HepG2 (cell line): ENCODE data around the gene MDM4. TPM values are rescaled to one million over a fixed set of nuclear protein-coding genes. Genes with fewer than 3 reads are reported as not detected.

Experiments used
- ARHGAP35 ChIP-seq: sonication (generic); formaldehyde crosslinking; IDR thresholded peaks from 2 replicates; pipeline ENCODE4 v1.9.0; 2022; ENCODE audit warnings: mild to moderate bottlenecking, inconsistent platforms, moderate library complexity, missing genetic modification reagents, borderline replicate concordance
- CEBPG ChIP-seq: IDR thresholded peaks from 2 replicates; pipeline ENCODE4 v1.6.1; 2016
- DRAP1 ChIP-seq: IDR thresholded peaks from 2 replicates; pipeline ENCODE4 v1.6.1; 2016; ENCODE audit warnings: missing genetic modification reagents, missing compliant biosample characterization
- EP300 ChIP-seq, 3 experiments: sonication (generic) in 1 of 3; formaldehyde crosslinking in 1 of 3; IDR thresholded peaks; 2 replicates each; pipeline versions ENCODE4 v1.5.1 to v1.6.1; 2011 to 2020; ENCODE audit warnings: low read depth in 2 of 3, low read length in 2 of 3, borderline replicate concordance in 1 of 3, improper control_type of control experiment in 1 of 3, mild to moderate bottlenecking in 1 of 3, missing genetic modification reagents in 1 of 3, moderate library complexity in 1 of 3
- FOSL2 ChIP-seq: sonication (generic); formaldehyde crosslinking; IDR thresholded peaks from 2 replicates; pipeline ENCODE4 v1.4.0; 2020; ENCODE audit warnings: missing genetic modification reagents
- FOXA1 ChIP-seq, 2 experiments: fragments of 450-650 bp in 1 of 2; sonication (generic) in 1 of 2; formaldehyde crosslinking in 1 of 2; IDR thresholded peaks; 2 replicates each; pipeline versions ENCODE4 v1.4.0 to v1.6.1; 2016 to 2020; ENCODE audit warnings: missing genetic modification reagents in 1 of 2
- FOXP4 ChIP-seq: sonication (generic); formaldehyde crosslinking; IDR thresholded peaks from 2 replicates; pipeline ENCODE4 v1.4.0; 2020; ENCODE audit warnings: missing genetic modification reagents
- HDAC1 ChIP-seq: sonication (generic); formaldehyde crosslinking; IDR thresholded peaks from 2 replicates; pipeline ENCODE4 v1.5.1; 2020; ENCODE audit warnings: mild to moderate bottlenecking, missing genetic modification reagents
- HMG20A ChIP-seq: IDR thresholded peaks from 2 replicates; pipeline ENCODE4 v1.6.1; 2016; ENCODE audit warnings: borderline replicate concordance
- HNF1A ChIP-seq, 2 experiments: sonication (generic) in 1 of 2; formaldehyde crosslinking in 1 of 2; IDR thresholded peaks; 2 replicates each; pipeline versions ENCODE4 v1.4.0 to v1.6.1; 2016 to 2020; ENCODE audit warnings: borderline replicate concordance in 1 of 2, low read depth in 1 of 2, mild to moderate bottlenecking in 1 of 2, missing genetic modification reagents in 1 of 2
- PATZ1 ChIP-seq: sonication (generic); formaldehyde crosslinking; IDR thresholded peaks from 2 replicates; pipeline ENCODE4 v1.4.0; 2020; ENCODE audit warnings: missing genetic modification reagents
- PHF20 ChIP-seq: sonication (generic); formaldehyde crosslinking; IDR thresholded peaks from 2 replicates; pipeline ENCODE4 v1.5.0; 2020; ENCODE audit warnings: mild to moderate bottlenecking, missing genetic modification reagents
- POLR2G ChIP-seq: fragments of 200-400 bp; formaldehyde crosslinking; IDR thresholded peaks from 2 replicates; pipeline ENCODE4 v1.6.1; 2018; ENCODE audit warnings: mild to moderate bottlenecking, low read depth, low read length, moderate library complexity
- TP53 ChIP-seq: sonication (generic); formaldehyde crosslinking; conservative IDR thresholded peaks from 2 replicates; pipeline ENCODE4 v1.4.0; 2020; ENCODE audit warnings: missing genetic modification reagents
- ZNF350 ChIP-seq: sonication (generic); formaldehyde crosslinking; IDR thresholded peaks from 2 replicates; pipeline ENCODE4 v1.4.0; 2020; ENCODE audit warnings: mild to moderate bottlenecking, low read depth, missing genetic modification reagents, borderline replicate concordance
- ZNF792 ChIP-seq: IDR thresholded peaks from 2 replicates; pipeline ENCODE4 v1.6.1; 2016
- polyA plus RNA-seq, 8 experiments: library from polyadenylated mRNA; depleted of rRNA in 3 of 8; stranded (reverse) in 7 of 8; unstranded in 1 of 8; fragments of >200 nt; fragmentation: Illumina TruSeq in 4 of 8; extraction: Trizol in 4 of 8; gene quantifications; 2 replicates each; pipeline versions ENCODE4 v1.2.1 to v1.2.3, GENCODE V29; 2011 to 2016; ENCODE audit warnings: low read depth in 4 of 8, missing spikeins in 1 of 8, mixed read lengths in 1 of 8; ENCODE audit not compliant: insufficient read depth in 1 of 8
- total RNA-seq, 5 experiments: library from RNA; depleted of rRNA; stranded (reverse); fragments of >200 nt; fragmentation: Illumina TruSeq; extraction: Trizol; gene quantifications; 2 replicates each; pipeline ENCODE4 v1.2.3, GENCODE V29; 2016; ENCODE audit warnings: low read depth in 1 of 5
- TF ChIP-seq, protein P1 (sequence below): sonication (generic); formaldehyde crosslinking; IDR thresholded peaks from 2 replicates; pipeline ENCODE4 v1.4.0; 2020; ENCODE audit warnings: low read depth, mild to moderate bottlenecking, missing genetic modification reagents

MDM4 gene
- total and polyA plus RNA-seq, 2 of the 13 experiments (the other 11 are each of a cell fraction or from before 2014, with no cell fraction given) = 14.9 to 19.0 TPM

GRCh38 chr1:204493984-204494280 is 22.3 kb upstream of the MDM4 start (continued):
- TF ChIP-seq HNF1A (IDR thresholded peaks at IDR 0.05; ENCODE audit: low read depth) (no peak), HNF1A (CRISPR knock-in tag; IDR thresholded peaks at IDR 0.05; ENCODE audit: borderline replicate concordance) (0 out of 2 replicates have a peak, but pooled peaks have one; percentile 12), HDAC1 (CRISPR knock-in tag) (no peak; the same call in 1 of the 2 replicates), DRAP1 (CRISPR knock-in tag) (no peak), EP300 (IDR thresholded peaks at IDR 0.05; ENCODE audit: low read depth in 2 of 2, low read length in 2 of 2) (peak in 1 of 2 experiments; percentile 32; a peak in 2 of 4 replicates), EP300 (CRISPR knock-in tag; IDR thresholded peaks at IDR 0.05; ENCODE audit: borderline replicate concordance) (no peak), CEBPG (CRISPR knock-in tag) (0 out of 2 replicates have a peak, but pooled peaks have one; percentile 2), PHF20 (no peak), TP53 (CRISPR knock-in tag) (0 out of 2 replicates have a peak, but pooled peaks have one; percentile 5), ZNF350 (peak; percentile 66), FOXP4 (CRISPR knock-in tag) (peak; percentile 71), HMG20A (CRISPR knock-in tag) (no peak), FOXA1 (IDR thresholded peaks at IDR 0.05) (no peak), FOXA1 (CRISPR knock-in tag; IDR thresholded peaks at IDR 0.05) (peak; percentile 65), FOSL2 (CRISPR knock-in tag) (peak; percentile 14; the same call in 1 of the 2 replicates), ZNF792 (CRISPR knock-in tag) (0 out of 2 replicates have a peak, but pooled peaks have one; percentile 20), ARHGAP35 (no peak; the same call in 1 of the 2 replicates), POLR2G (peak; percentile 63), PATZ1 (CRISPR knock-in tag) (peak; percentile 55; the same call in 1 of the 2 replicates)
- TF ChIP-seq, protein P1, sequence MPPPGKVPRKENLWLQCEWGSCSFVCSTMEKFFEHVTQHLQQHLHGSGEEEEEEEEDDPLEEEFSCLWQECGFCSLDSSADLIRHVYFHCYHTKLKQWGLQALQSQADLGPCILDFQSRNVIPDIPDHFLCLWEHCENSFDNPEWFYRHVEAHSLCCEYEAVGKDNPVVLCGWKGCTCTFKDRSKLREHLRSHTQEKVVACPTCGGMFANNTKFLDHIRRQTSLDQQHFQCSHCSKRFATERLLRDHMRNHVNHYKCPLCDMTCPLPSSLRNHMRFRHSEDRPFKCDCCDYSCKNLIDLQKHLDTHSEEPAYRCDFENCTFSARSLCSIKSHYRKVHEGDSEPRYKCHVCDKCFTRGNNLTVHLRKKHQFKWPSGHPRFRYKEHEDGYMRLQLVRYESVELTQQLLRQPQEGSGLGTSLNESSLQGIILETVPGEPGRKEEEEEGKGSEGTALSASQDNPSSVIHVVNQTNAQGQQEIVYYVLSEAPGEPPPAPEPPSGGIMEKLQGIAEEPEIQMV (CRISPR knock-in tag) = 0 out of 2 replicates have a peak, but pooled peaks have one; percentile 67
